GF-D8 (cell line): Measurements from ENCODE around the gene DDX27.
A peak's percentile ranks its signal among the peaks of the same experiment; 100 is the strongest.
"Not testable (repeated sequence)": the region's sequence is repeated elsewhere in the genome, so short reads cannot be mapped to it uniquely, and the experiment has no call there.

Experiments
- DNase-seq: peaks from one replicate; lab custom pipeline; 2025; lab: John Stamatoyannopoulos, UW

Gene DDX27

DNA sequence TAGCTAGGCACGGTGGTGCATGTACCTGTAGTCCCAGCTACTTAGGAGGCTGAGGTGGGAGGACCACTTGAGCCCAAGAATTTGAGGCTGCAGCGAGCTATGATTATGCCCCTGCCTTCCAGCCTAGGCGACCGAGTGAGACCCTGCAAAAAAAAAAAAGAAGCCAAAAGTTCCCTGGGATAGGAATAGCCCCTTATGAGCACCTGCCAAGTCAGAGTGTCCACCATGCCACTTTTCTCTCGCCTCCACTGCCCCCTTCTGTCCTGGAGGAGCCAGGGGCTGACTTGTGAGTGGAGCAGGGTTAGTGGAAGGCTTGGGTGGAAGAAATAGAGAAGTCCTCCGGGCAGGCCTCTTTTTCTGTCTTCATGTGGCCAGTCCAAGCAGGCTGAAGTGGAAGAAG is 12.1 kb upstream of the DDX27 start:
- no peak for DNase-seq

DNA sequence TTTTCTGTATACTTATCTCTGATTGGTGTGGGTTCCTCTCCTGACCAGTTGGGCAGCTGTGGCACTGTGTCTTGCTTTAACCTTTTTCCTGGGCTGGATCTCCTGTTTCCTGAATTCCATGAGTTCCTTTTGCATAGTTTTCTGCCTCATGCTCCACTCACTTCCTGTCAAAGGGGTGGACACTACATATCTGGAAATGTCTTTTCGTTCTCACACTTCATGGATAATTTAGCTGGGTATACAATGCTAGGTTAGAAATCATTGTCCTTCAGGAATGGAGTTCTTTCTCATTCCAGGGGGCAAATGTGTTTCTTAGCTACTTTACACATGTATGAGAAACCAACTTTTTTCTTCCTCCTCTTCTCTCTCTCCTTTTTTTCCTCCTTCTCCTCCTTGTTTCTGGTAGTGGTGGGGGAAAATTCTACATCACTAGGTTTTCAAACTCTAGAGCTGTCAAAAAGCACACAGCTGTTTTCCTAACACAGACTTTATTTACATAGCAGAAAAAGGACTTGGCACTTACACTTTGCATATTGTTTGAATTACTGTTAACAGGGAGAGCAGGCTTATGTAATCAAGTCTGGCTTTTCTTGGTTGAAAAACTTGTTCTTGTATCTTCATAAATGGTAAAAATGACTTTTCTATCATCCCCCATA is 9.0 kb upstream of the DDX27 start:
- no peak for DNase-seq

DNA sequence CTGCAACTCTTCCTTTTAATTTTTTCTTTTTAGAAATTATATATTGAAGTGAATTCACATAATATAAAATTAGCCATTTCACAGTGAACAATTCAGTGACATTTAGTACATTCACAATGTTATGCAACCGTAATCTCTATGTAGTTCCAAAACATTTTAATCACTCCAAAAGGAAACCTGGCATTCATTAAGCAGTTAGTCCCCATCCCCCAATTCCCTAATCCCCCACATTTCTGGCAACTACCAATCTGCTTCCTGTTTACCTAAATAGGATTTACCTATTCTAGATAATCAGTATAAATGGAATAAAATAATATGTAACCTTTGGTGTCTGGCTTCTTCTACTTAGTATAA is 8.5 kb upstream of the DDX27 start:
- no peak for DNase-seq

DNA sequence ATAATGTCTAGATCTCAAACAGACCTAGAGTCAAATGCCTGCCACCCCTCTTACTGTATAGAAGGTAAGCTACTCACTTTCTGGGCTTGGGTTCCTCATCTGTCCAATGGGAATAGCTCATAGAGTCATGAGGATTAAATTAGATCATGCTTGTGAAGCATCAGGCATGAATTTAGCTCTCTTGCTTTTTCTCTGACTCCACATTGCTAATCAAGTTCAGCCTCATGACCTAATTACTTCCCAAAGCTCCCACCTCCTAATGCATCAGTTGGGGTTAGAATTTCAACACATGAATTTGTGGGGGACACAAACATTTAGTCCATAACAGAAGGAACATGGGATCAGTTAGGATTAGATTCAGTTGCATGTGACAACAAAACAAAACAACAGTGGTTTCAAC is 4.6 kb upstream of the DDX27 start:
- no peak for DNase-seq

DNA sequence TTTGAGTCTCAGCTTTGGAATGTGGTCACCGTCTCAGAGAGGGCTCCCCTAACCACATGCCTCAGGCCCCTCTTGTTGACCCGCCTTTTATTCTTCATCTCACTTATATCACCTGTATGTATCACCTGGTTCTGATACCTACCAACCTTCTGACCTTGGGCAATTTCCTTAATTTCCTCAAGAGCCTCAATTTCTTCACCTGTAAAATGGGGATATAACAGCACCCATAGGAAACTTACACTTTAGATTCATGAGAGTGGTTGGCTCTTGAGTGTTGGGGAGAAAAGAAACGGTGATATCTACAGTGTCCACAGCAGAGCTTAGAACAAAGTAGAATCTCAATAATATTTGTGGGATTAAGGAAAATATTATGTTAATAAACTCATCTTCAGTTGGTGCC is 4.0 kb upstream of the DDX27 start:
- no peak for DNase-seq

DNA sequence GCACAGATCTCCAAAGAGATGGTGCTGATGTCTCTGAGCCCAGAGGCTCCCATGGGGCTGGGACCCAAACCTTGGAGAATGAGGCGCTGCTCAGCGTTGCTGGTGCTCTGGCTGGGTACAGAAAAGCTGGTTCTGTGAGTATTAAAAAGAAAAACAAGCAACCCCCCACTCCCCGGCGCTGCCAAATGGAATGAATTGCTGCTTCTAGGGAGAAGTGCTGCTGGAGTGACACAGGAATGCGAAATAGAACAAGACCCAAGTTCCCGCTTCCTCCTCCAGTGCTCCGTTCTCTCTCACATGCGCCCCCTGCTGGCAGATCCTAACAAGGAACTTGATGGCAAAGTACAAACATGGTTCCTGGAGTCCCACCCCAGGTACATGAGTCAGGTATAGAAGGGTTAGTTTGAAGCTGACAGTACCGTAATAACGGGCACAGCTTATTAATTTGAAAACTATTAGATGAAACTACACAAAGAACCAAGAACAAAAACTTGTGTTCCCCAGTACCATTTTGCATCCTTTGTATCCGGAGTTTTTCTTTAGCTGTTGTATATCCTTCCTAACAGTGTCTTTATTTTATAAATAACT is 2.1 kb upstream of the DDX27 start:
- DNase-seq = peak; percentile 53

DNA sequence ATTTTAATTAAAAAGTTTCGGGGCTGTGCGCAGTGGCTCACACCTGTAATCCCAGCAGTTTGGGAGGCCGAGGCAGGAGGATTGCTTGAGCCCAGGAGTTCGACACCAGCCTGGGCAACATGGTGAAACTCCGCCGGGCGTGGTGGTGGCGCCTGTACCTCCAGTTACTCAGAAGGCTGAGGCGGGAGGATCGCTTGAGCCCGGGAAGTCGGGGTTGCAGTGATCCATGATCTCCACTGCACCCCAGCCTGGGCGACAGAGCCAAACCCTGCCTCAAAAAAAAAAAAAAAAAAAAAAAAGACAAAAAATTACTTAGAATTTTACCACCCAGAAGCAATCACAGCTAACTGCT is 501 bp upstream of the DDX27 start:
- not testable (repeated sequence) for DNase-seq

DNA sequence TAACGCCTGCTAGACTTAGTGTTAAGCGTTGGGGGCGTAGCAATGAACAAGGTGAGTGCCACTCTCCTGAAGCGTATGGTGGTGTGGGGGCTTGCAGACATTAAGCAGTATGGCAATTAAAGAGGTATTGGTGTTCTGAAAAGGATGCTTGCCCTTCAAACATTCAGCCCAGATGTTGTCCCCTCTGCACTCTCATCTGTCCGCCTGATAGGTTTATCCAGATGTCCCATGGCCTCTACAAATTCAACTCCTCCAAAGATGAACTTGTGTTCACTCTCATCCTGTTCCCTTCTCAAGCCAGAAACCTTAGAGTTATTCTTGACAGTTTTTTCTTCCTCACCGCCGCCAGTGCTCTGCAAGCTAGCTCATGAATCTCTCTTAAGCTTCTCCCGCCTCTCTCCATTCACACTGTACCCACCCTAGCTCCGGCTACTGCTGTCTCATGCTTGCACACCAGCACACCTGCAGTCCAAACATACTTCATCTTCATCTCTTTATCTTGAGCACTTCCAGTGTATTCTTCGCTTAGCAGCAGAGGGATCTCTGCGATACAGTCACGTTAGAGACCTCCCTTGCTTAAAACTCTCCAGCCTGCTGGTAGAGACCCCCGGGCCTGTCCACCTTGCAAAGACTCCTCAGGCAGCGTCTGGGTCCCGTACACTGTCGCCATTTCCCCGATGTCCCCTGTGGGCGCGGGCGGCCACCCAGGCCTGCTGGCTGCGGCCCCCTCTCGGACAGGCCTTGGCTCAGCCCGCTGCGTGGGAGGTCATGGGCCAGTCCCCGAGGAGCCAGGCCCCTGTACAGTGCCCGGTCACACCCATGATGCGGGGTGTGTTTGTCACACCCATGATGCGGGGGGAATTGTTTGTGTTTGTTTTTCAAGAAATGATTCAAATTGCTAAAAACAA is 962 bp downstream of the DDX27 start:
- no peak for DNase-seq

DNA sequence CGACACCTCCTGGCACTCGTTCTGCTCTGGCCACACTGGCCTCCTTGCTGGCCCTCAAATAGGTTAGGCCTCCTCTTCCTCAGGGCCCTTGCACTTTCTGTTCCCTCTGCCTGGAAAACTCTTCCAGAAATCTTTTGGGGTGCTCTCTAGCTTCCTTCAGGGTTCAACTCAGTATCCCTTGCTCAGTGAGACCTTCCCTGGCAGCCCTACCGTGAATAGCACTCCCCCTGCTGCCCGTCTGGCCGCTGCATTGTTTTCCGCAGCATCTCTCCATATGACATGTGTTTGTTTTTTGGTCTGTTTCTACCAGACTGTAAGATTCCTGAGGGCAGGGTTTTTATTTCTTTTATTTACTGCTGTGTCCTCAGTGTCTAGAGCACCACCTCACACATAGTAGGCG is 6.7 kb downstream of the DDX27 start:
- no peak for DNase-seq

DNA sequence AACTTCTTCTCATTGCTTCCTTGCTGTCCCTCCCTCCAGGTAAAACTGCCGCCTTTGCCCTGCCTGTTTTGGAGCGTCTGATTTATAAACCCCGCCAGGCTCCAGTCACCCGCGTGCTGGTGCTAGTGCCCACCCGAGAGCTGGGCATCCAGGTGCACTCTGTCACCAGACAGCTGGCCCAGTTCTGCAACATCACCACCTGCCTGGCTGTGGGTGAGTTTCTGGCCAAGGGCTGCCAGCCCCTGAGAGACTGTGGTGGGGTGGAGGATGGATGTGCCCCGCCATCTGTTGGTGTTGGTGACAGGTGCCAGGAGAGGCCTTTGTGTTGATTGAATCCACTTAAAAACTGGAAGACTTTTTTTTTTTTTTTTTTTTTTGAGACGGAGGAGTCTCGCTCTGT is 9.5 kb downstream of the DDX27 start:
- DNase-seq = no peak

DNA sequence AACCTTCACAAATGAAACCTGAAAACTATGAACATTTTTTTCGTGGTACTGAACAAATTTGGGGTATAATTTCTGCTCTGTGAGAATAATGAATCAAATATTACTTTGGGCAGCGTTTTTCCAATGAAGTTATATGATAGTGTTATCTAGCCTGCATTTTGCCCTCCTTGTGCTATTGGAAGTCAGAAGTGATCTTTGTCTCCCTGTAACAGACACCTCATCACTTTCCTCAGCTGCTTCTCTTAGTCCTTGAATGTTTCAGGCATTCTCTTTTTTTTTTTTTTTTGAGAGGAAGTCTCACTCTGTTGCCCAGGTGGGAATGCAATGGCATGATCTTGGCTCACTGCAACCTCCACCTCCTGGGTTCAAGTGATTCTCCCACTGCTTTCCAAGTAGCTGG is 10.2 kb downstream of the DDX27 start:
- no peak for DNase-seq

DNA sequence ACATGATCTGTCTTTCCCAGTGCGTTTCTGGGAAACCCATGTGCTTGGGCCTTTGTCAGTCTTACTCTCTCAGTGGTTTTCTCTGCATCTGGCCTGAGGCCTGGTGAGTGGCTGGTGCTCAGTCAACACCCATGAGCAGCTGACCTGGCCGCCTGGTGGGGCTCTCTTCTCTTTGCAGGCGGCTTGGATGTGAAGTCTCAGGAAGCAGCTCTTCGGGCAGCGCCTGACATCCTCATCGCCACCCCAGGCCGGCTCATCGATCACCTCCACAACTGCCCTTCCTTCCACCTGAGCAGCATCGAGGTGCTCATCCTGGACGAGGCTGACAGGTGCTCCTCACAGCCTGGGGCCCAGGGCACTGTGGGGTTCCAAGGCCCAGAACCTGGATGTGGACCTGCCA is 10.8 kb downstream of the DDX27 start:
- DNase-seq = no peak

DNA sequence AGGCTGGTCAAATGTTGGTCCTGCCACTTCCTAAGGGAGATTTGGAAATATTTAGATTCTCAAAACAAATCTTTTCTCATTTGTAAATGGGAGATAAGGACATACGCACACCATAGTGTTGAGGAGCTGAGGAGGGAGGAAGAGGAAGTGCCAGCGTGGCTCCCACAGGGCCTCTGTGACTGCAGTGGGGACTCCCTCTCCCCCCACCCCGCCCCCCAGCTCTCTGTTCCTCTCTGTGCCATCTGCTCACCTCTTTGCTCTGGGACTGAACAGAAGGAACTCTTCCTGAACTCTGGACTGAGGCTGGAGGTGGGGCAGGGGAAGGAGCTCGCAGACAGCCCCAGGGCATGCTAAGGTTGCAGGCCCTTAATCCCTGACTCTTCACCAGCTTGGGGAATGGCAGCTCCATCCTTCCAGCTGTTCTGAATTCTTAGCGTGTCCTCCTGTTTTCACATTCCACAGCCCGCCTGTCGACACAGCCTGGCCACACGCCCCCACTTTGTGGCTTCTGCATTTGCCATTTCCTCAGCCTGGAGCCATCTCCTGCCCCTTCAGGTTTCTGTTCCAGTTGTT is 11.4 kb downstream of the DDX27 start:
- DNase-seq = peak; percentile 76

DNA sequence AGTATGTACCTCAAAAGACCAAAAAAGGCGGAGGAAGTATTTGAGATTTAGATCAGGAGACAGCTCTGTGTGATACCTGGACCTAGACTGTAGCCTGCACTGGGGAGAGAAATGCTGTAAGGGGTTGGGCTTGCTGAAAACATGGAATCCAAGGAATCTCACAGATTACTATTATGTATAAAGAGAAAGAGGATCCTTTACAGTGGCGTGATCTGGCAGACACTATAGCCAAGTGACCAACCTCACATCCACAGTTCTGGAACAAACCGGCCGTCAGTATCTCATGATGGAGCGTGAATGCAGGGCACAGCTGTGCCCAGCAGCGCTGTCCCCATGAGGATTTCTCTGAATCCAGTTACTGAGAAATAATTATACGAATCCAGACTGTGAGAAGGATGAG is 12.3 kb downstream of the DDX27 start:
- no peak for DNase-seq

DNA sequence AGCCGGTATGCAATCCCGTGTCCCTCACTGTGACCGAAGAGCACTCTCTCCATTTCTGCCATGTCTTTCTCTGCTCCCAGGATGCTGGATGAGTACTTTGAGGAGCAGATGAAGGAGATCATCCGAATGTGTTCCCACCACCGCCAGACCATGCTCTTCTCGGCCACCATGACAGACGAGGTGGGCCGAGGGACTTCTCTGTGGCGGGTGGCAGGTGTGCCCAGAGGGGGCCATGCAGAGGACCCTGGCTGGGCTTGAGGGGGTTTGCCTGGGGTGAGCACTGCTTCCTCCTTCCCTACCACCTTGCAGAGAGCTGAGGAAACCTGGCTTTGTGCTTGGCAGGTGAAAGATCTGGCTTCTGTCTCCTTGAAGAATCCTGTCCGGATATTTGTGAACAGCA is 14.0 kb downstream of the DDX27 start:
- no peak for DNase-seq

DNA sequence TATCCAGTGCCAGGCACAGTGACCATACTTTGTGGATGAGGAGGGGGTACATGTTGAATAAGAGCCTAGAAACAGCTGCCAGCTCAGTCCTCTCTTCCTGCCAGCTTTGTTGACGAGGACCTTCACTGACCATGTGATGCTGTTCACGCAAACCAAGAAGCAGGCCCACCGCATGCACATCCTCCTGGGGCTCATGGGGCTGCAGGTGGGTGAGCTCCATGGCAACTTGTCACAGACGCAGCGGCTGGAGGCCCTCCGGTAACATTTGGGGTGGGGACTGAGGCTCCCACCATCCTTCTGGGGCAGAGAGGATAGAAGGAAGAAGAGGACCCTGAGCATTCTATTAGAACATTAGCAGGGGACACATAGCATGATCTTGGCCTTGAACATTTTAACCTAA is 15.6 kb downstream of the DDX27 start:
- no peak for DNase-seq

DNA sequence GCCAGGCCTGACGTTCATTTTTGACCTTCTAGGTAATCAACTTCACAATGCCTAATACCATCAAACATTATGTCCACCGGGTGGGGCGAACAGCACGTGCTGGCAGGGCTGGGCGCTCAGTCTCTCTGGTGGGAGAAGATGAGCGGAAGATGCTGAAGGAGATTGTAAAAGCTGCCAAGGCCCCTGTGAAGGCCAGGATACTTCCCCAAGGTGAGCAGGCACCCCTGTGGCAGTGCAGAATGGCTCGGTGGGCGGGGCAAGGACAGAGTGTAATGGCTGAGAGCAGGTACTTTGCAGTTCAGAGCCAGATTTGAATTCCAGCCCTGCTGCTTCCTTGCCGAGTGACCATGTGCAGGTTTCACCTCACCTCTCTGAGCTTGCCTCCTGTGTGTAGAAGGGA is 17.1 kb downstream of the DDX27 start:
- no peak for DNase-seq

DNA sequence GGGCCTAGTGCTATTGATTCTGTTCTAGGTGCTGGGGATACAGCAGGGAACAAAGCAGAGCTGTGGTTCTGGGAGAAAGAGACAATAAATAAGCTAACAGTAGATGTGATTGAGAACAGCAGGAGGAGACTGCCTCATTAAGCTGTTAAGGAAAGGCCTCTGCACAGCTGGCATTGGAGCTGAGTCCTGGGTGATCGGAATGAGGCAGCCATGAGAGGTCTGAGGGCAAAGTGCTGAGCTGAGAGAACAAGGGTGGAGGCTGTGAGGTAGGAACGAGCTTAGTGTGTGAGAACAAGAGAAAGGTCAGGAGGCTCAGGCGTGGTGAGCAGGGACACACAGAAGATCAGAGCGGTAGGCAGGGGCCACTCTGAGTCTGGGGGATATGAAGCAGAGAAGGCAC is 18.3 kb downstream of the DDX27 start:
- no peak for DNase-seq

DNA sequence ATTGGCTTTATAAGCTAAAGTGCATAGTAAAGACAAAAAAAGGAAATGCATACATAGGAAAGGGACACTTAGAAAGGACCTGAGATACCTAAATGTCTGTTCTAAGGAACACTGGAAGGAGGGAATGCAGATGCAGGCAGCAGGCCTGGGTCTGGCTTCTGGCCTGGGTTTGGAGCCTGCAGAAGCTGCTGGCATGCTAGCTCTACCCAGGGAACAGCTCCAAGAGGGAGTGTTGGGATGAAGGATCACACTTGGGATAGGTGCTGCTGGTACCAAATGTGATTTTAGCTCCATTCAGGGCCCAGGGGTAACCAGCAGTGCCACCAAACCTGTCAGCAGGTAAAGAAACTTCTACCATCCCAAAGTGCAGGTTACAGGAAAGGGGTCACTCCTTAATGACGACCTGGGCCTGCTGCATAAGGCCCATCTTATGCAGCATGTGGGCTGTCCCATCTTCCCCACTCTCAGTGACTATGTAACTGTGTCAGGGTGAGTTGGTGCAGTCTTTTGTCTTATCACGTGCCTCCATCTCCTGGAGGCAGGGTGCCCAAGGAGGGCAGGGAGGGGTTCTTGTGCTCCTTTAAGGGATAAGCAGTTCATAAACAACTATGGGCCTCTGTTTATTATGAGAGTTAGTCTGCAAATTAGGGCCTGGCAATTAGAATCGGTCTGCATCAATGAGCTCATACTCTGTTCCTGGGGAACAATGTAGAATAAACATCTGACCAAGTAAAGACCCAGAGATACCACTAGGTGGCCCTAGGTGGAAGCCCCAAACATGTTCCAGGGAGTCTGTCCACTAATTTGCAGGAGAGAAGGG is 26.9 kb downstream of the DDX27 start:
- DNase-seq = no peak

DNA sequence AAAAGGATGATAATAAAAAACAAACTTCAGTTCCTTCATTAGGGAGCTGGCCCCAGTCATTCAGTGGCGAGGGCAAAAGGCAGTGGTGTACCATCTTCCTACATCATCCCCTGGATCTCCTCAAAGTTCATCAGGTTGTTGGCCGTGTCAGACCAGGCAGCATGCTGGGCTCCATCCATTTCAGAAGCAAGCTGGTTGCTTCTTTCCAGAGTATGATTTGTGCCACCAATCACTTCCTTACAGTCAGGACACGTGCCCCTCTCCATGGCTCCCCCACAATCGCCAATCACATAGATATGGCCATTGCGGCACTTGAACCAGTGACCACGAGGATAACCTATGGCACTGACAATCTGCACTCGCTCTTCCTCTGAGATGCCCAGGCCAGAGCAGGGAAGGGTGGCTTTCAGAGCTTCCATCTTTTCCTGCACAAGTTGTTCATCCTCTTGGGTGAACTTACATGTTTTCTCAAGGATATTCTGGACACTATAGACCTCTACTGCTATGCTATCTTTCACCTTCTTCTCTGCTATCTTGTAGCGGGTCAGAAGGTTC is 28.0 kb downstream of the DDX27 start:
- no peak for DNase-seq

DNA sequence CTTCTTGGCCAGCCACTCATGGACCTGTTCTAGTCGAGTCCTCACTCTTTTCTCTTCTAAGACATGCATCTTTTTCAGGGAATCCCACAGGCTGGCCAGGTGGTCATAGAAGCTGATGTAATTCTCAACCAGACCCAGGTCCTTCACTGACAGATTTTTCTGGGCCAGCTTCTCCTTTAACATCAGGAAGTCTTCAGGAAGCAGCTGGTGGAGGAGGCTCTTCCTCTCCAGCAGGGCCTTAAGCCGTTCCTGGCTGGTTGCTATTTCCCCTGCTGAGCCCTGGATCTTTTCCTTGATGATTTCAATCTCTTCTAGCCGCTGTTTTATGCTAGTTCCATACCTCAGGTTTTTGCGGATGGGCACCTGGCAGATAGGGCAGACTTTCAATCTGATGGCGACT is 28.6 kb downstream of the DDX27 start:
- DNase-seq = peak; percentile 42

DNA sequence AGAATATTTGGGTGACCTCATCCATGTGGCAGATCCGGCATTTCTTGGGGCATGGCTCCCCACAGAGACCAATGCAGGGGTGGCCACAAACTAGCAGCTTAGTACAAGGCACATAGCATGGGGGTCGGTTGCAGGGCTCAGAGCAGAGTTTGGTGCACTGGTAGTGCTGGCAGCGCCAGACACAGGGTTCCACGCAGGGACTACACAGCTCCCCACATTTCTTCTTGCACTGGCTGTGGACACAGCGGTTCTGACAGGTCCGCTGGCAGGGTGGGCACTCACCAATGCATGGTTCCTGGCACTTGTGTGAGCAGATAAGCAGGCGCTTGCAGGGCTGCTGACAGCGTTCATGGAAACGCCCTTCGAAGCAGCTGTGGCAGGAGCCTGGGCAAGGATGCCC is 29.1 kb downstream of the DDX27 start:
- no peak for DNase-seq
